Measurements from ENCODE around the gene RAB3A. TPM values are rescaled to one million over a fixed set of nuclear protein-coding genes. Genes with fewer than 3 reads are reported as not detected.

The RAB3A gene
- total RNA-seq, 1 experiment from 2014 or later, result 10.6 TPM

- no peaks in the 10 kb centered on the region for H3K36me3 ChIP-seq (ENCODE audit: control insufficient read depth in 1 of 2, insufficient read depth in 2 of 2, low read length in 2 of 2)
- no TSS peak for BruUV-seq (replicated peaks)
- H3K9me2 ChIP-seq (ENCODE audit: insufficient read depth), result no peaks in the 10 kb centered on the region
- no peak overlapping the region for H3K4me2 ChIP-seq (ENCODE audit: low read length)
- H3K79me2 ChIP-seq (ENCODE audit: insufficient read depth, low read length), result no peaks in the 10 kb centered on the region
- ChIA-PET POLR2A (no interaction called here), RAD21 (ENCODE audit: low non-redundant PET in 1 of 2, low total read pairs in 2 of 2, uncharacterized antibody in 2 of 2, unreplicated experiment in 2 of 2) (no interaction called here), CTCF (interaction anchor here (3.3 kb wide), 1 partner anchor 10 kb away, joined by 11 read pairs; no protein-coding TSS in a partner anchor)
- H3K9me3 ChIP-seq (ENCODE audit: control insufficient read depth in 1 of 2, insufficient read depth in 1 of 2, low read depth in 1 of 2, low read length in 2 of 2), result no peaks in the 10 kb centered on the region
- no peaks in the 10 kb centered on the region for H4K20me1 ChIP-seq (ENCODE audit: insufficient read depth)
- no peaks in the 10 kb centered on the region for H3K27me3 ChIP-seq (ENCODE audit: insufficient read depth, low read length)
- no peak for ATAC-seq
- no peak overlapping the region for H3K4me3 ChIP-seq (replicated peaks in 1 of 2; ENCODE audit: low read depth in 1 of 2, low read length in 2 of 2)
- TF ChIP-seq REST (IDR thresholded peaks at IDR 0.05; ENCODE audit: low read depth), result no peak
- no peak for TF ChIP-seq EZH2phosphoT487 (IDR thresholded peaks at IDR 0.05; ENCODE audit: borderline replicate concordance)
- TF ChIP-seq POLR2A (IDR thresholded peaks at IDR 0.05; ENCODE audit: borderline replicate concordance, extremely low read depth, insufficient read depth, insufficient read length), result no peak
- TF ChIP-seq FOSL1 (IDR thresholded peaks at IDR 0.05; ENCODE audit: low read depth), result no peak
- no peak for TF ChIP-seq ZBTB33 (IDR thresholded peaks at IDR 0.05; ENCODE audit: extremely low read depth, insufficient replicate concordance, low read length)
- peaks cover 13 to 30% of the 10 kb centered on the region in 2 experiments for H3K4me1 ChIP-seq (ENCODE audit: control insufficient read depth in 1 of 2, insufficient read depth in 2 of 2, low read length in 2 of 2)
- no peak overlapping the region for H3K9ac ChIP-seq (ENCODE audit: low read length)
- no peak for DNase-seq (ENCODE audit: low read depth, low spot score)
- no peak overlapping the region for H3K27ac ChIP-seq (ENCODE audit: low read depth, low read length)
- intact Hi-C loops (cut with micrococcal nuclease), result no loop called here
- no peak overlapping the region for H2AFZ ChIP-seq (ENCODE audit: low read depth, low read length, poor library complexity, severe bottlenecking)
Measured at GRCh38 chr19:18218600-18218999, 14.8 kb upstream of the RAB3A start.
